ENCODE data around the gene NKD2.
"Not testable (repeated sequence)": the region's sequence is repeated elsewhere in the genome, so short reads cannot be mapped to it uniquely, and the experiment has no call there.

NKD2 gene

DNA sequence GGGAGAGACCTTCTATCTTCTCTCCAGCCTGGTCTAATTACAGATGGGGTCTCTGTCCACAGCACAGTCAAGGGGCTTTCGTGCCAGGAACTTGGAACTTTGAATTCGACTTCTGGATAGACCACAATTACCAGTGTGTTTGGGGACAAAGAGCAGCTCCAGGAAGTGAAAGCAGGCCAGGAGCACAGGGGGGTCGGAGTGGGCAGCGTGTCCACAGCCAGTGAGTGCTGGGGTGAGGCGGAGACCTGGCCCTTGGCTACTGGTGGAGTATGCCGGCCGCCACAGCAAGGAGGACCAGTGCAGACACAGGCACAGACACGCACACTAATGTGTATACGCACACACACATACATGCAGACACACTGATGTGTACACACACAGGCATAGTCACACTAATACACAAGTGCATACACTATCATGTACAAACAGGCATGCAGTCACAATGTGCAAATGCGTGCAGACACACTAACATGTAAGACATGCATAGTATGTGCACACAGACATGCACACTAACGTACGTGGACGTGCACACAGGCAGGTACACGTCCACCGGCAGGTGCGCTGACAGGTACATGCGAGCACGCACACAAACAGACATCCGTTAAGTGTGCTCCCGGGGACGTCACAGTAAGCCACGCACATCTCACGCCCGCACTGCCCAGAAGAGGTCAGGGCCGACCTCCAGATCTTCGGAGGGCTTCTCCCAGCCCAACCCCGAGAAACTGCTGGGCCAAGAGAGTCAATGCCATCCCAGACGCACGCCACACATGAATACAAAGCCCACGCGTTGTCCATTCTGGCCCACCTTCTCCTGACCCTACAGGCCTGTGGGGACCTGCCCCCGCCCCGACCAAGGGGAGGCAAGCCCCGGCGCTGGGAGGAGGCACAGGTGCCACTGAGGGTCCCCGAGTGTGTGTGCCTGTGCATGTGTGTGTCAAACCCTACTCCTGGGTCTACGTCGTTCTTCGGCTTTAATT, 46.5 kb downstream of the NKD2 start:
- H3K9me3 Mint-ChIP-seq: no peaks in the 10 kb centered on the region
- no peaks in the 10 kb centered on the region for H3K4me1 Mint-ChIP-seq (ENCODE audit: low read depth in 2 of 2)
- H3K36me3 Mint-ChIP-seq (ENCODE audit: insufficient read depth): peaks cover 23% of the 10 kb centered on the region
- H3K27me3 Mint-ChIP-seq: no peaks in the 10 kb centered on the region
- ATAC-seq (replicated peaks) (no peak), DNase-seq (no peak)
- no peak overlapping the region for H3K27ac Mint-ChIP-seq
- no peak overlapping the region for H3K4me3 Mint-ChIP-seq

DNA sequence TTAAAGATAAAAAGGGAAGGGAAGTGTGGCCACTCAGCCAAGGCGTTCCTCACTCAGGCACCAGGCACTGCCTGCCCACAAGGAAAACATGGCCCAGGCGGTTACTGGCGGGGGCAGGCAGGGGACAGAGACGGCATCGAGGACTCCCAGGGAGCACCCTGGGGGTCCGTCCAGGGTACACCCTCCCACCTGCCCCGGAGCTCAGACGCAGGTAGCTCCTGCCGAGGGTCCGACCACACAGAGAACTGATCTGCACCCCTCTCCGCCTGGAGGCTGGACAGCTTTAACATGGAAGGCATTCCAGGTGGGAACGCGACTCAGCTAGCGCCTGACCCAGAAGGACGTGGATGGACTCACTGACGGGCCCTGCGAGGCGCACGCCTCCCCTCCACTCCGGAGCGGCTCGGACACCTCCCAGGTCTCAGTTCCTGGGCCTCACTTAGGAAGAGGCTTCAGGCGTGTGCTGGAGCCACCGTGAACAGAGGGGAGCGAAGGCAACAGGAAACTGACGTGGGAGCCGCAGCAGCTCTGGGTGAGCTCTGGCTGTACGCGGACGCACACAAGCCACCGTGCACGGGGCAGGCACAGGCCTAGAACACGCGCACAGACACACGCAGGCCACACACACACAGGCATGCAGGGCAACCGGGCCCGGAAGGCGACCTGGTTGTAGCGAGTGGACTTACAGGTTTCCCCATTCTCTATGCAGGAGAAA, 47.5 kb downstream of the NKD2 start:
- H3K4me1 Mint-ChIP-seq (ENCODE audit: low read depth in 2 of 2): no peaks in the 10 kb centered on the region
- H3K4me3 Mint-ChIP-seq: no peak overlapping the region
- no peaks in the 10 kb centered on the region for H3K9me3 Mint-ChIP-seq
- peak overlapping the region; percentile 46 to 80 for H3K27ac Mint-ChIP-seq
- ATAC-seq (replicated peaks) (no peak), DNase-seq (no peak)
- H3K36me3 Mint-ChIP-seq (ENCODE audit: insufficient read depth): peaks cover 23% of the 10 kb centered on the region
- H3K27me3 Mint-ChIP-seq: no peaks in the 10 kb centered on the region

DNA sequence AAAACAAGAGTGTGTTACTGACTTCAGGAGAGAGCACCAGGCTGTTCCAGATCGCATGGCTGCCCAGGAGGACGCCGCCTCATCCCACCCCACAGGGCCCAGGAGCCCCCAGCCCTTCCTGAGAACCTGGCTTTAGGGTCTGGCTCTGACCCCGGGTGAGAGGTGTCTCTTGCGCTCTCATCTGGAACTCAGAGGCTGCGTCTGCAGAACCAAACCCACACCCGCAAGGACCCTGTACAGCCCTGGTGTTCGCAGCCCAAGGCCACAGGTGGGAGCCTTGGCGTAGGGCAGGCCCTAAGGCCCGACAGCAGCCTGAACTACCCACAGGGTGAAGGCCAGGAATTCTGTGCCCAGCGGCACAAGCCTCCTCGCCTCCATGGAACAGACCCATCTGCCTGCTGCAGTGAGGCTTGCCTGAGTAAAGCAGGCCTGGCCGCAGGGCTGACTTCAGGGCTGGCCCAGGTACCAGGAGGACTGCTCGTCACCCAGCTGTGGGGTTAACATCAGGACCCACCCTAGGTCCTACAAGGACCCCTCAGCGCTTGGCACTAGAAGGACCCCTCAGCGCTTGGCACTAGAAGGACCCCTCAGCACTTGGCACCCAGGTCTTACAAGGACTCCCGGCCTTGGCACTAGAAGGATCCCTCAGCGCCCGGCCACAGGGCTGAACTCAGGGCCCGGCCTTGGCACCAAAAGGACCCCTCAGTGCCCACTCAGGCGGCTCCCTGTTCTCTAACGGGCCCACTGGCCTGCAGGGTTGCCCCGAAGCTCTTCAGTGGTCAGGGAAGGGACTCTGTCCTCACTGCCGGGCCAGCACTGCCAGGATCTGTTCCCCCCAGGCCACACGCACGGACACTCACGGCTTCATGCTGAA, 48.2 kb downstream of the NKD2 start:
- ATAC-seq (replicated peaks) (no peak), DNase-seq (no peak)
- Mint-ChIP-seq H3K4me1 (ENCODE audit: low read depth in 2 of 2) (no peaks in the 10 kb centered on the region), H3K27me3 (no peaks in the 10 kb centered on the region), H3K9me3 (no peaks in the 10 kb centered on the region), H3K36me3 (ENCODE audit: insufficient read depth) (peaks cover 23% of the 10 kb centered on the region), H3K27ac (peak overlapping the region in 1 of 2 donors; percentile 46), H3K4me3 (no peak overlapping the region)

DNA sequence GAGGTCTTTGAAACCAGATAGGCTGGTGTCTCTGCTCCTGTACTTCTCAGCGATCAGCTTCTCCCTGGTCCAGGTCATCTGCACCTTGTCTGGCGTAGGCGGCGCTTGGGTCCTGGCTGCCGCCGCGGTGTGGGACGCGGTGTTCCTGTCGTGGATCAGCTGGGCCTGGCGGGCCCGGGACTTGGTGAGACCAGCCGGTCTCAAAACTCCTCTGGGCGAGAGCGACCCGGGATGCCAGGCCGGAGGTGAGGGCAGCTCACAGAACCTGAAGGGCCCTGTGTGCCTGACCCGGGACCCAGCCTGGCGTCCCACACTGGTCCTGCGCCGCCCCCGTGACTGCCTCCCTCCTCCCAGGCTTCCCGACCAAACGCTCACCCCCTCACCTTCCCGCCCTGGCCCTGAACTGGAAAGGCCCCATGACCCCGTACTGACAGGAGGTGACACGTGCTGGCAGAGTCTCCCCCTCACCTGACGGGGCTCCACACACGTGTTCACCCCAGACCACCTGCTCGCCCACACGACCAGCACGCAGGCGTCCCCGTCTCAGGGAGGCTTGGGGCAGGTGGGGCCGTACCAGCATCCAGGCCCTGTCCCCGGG, 49.0 kb downstream of the NKD2 start:
- Mint-ChIP-seq H3K36me3 (ENCODE audit: insufficient read depth) (peaks cover 20% of the 10 kb centered on the region), H3K27me3 (no peaks in the 10 kb centered on the region)
- DNase-seq: no peak

DNA sequence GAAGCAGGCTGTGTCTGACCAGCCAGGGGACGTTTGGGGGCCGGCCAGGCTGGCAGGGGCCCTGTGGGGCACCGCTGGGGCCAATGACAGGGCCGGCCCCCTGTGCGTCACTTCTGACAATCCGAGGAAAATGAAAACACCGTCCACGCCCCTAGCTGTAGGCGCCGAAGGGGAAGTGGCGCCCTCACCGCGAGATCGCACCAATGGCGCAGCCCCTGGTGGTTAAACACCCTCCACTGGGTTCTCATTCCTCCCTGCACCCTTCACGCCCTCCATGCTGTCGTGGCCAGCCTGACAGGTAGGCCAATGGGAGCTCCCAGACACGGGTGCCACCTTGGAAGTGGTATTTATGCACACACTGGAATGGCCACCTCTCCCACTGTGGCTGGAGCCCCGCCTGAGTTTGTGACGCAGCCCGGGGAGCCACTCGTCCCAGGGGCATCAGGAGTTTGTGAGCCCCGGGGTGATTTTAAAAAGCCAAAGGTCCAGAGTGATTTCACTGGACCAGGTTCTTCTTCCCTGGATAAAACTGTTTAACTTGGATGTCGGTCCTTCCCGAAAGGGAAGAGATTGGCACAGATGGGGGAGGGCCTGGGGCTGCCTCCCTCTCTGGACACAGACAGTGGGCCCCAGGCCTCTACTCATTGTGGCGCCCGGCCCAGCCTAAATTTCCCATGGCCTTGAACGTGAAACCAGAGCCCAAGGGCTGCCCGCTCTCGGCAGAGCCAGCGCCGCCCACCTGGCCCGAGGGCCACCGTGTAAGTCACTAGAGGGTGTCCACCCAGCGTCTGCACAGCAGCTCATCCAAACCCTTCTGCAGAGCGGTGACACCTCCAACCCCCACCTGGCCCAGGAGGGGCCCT, 49.7 kb downstream of the NKD2 start:
- no peak overlapping the region for H3K4me3 Mint-ChIP-seq
- H3K27ac Mint-ChIP-seq: no peak overlapping the region
- ATAC-seq (replicated peaks) (peak; percentile 57), DNase-seq (no peak)
- no peaks in the 10 kb centered on the region for H3K9me3 Mint-ChIP-seq
- peaks cover 20% of the 10 kb centered on the region for H3K36me3 Mint-ChIP-seq (ENCODE audit: insufficient read depth)
- no peaks in the 10 kb centered on the region for H3K27me3 Mint-ChIP-seq
- no peaks in the 10 kb centered on the region for H3K4me1 Mint-ChIP-seq (ENCODE audit: low read depth in 2 of 2)

More for the DNA sequence above, 49.0 kb downstream of the NKD2 start:
- Mint-ChIP-seq H3K9me3 (no peaks in the 10 kb centered on the region), H3K27ac (no peak overlapping the region), H3K4me3 (no peak overlapping the region), H3K4me1 (ENCODE audit: low read depth in 2 of 2) (no peaks in the 10 kb centered on the region)
- ATAC-seq (replicated peaks): no peak

DNA sequence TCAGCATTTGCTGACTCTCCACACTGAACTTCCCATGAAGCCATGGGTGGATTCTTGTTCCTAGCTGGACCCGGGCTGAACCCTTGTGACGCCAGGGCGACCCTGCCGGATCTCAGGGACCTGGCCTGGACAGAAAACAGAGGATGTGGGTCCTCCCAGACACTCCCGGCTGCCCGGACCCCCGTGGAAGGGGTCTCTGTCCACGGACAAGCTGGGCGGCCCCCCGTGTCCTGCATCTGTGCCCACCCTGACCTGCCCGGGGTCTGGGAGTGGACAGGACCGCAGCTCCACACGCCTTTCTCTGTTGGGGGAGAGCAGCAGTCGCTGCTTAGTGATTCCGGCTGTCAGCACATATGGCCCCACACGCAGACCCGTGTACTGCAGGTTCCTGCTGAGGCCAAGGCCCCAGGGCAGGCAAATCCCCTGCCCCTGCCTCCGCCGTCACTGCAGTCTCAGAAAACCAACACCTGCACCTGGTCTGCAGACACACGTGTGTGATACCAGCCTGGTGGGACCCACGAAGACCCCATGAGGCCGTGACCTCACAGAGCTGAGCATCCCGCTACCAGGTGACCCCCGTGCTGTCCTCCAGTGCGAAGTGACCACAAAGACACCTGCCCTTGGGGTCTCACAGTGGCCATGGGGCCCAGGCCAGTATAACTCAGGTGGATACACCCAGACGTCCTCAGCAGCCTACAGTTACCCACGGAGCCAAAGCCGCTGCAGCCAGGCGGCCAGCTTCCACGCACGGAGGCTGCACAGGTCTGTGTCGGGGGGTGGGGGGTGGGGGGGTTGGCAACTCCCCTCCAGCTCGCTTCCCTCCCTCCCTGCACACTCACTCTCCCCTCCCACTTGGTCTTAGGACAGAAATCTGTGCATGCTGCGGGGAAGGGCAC, 50.6 kb downstream of the NKD2 start:
- H3K9me3 Mint-ChIP-seq: no peaks in the 10 kb centered on the region
- H3K27me3 Mint-ChIP-seq: no peaks in the 10 kb centered on the region
- no peak overlapping the region for H3K27ac Mint-ChIP-seq
- no peak overlapping the region for H3K4me3 Mint-ChIP-seq
- ATAC-seq (replicated peaks) (no peak), DNase-seq (no peak)
- peaks cover 20% of the 10 kb centered on the region for H3K36me3 Mint-ChIP-seq (ENCODE audit: insufficient read depth)
- no peaks in the 10 kb centered on the region for H3K4me1 Mint-ChIP-seq (ENCODE audit: low read depth in 2 of 2)

DNA sequence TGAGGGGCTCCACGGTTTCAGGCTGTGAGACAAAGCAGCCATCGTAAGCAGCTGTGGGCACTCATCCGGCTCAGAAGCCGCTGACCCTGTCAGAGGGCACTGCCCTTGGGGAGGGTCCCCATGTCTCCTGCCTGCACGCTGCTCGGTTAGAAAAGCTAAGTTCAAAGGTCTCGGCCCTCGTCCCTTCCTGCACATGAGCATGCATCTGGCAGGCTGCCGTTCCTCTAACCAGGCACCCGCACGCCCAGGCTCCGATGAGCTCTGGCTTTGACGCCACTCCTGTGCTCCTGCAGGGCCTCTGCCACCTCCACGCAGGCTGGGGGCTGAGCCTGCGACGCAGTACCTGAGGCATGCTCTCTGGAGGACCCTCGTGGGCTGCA, 51.3 kb downstream of the NKD2 start:
- no peak for ATAC-seq (replicated peaks)
- Mint-ChIP-seq H3K4me1 (ENCODE audit: low read depth in 2 of 2) (no peaks in the 10 kb centered on the region), H3K27me3 (no peaks in the 10 kb centered on the region), H3K36me3 (ENCODE audit: insufficient read depth) (peaks cover 20% of the 10 kb centered on the region), H3K4me3 (no peak overlapping the region), H3K9me3 (no peaks in the 10 kb centered on the region), H3K27ac (no peak overlapping the region)
- no peak for DNase-seq

DNA sequence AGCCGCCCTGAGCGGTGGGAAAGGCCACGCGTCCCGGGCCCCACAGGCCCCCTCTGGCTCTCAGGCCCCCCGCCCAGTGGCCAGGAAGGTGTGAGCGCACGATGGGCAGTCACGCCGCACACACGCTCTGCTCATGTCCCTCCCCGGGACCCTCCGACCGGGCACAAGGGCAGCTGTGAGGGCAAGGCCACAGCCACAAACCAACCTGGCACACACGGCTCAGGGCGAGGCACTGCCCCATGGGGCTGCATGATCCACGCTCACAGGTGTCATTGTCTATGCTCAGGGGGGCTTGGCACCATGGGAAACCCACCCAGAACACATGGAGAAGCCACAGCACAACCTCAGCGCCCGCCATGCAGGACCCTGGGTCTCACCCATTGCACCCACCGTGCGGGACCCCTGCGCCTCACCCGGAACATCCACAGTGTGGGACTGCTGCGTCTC, 52.0 kb downstream of the NKD2 start:
- H3K4me1 Mint-ChIP-seq (ENCODE audit: low read depth in 2 of 2): no peaks in the 10 kb centered on the region
- ATAC-seq (replicated peaks) (no peak), DNase-seq (no peak)
- no peaks in the 10 kb centered on the region for H3K27me3 Mint-ChIP-seq
- no peak overlapping the region for H3K27ac Mint-ChIP-seq
- H3K36me3 Mint-ChIP-seq (ENCODE audit: insufficient read depth): peaks cover 21% of the 10 kb centered on the region
- no peaks in the 10 kb centered on the region for H3K9me3 Mint-ChIP-seq
- H3K4me3 Mint-ChIP-seq: no peak overlapping the region

DNA sequence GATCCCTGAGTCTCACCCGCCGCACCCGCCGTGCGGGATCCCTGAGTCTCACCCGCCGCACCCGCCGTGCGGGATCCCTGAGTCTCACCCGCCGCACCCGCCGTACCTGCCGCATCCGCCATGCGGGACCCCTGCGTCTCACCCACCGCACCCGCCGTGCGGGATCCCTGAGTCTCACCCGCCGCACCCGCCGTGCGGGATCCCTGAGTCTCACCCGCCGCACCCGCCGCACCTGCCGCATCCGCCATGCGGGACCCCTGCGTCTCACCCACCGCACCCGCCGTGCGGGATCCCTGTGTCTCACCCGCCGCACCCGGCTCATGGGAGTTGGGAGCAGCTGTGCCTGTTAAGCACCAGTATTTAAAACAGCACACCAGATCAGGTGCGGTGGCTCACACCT, 52.7 kb downstream of the NKD2 start:
- not testable (repeated sequence) for H3K27me3 Mint-ChIP-seq; H3K4me1 Mint-ChIP-seq (ENCODE audit: low read depth in 2 of 2); H3K9me3 Mint-ChIP-seq; ATAC-seq (replicated peaks); DNase-seq; H3K4me3 Mint-ChIP-seq
- Mint-ChIP-seq H3K27ac (peak overlapping the region in 1 of 2 donors; percentile 51), H3K36me3 (ENCODE audit: insufficient read depth) (peaks cover 18% of the 10 kb centered on the region)

DNA sequence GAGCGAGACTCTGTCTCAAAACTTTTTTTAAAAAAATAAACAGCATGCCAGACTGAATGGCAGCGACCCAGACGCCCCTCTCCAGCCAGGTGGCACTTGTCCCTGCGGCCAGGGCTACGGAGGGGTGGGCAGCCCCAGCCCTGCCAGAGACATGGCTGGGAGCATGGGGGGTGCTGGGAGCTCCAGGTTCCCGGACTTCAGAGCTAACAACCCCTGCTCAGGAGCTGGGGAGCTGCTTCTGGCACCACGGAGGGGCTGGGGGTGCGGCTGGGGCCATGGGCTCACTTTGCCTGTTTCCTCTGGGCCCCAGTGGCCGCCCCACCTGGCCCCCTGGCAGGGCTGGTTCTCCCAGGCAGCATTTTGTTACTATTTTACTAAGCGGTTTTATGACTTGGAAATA, 53.3 kb downstream of the NKD2 start:
- DNase-seq (no peak), ATAC-seq (replicated peaks) (no peak)
- no peaks in the 10 kb centered on the region for H3K27me3 Mint-ChIP-seq
- H3K36me3 Mint-ChIP-seq (ENCODE audit: insufficient read depth): peaks cover 15% of the 10 kb centered on the region
- no peak overlapping the region for H3K4me3 Mint-ChIP-seq
- no peaks in the 10 kb centered on the region for H3K9me3 Mint-ChIP-seq
- no peaks in the 10 kb centered on the region for H3K4me1 Mint-ChIP-seq (ENCODE audit: low read depth in 2 of 2)
- H3K27ac Mint-ChIP-seq: peak overlapping the region in 1 of 2 donors; percentile 51

DNA sequence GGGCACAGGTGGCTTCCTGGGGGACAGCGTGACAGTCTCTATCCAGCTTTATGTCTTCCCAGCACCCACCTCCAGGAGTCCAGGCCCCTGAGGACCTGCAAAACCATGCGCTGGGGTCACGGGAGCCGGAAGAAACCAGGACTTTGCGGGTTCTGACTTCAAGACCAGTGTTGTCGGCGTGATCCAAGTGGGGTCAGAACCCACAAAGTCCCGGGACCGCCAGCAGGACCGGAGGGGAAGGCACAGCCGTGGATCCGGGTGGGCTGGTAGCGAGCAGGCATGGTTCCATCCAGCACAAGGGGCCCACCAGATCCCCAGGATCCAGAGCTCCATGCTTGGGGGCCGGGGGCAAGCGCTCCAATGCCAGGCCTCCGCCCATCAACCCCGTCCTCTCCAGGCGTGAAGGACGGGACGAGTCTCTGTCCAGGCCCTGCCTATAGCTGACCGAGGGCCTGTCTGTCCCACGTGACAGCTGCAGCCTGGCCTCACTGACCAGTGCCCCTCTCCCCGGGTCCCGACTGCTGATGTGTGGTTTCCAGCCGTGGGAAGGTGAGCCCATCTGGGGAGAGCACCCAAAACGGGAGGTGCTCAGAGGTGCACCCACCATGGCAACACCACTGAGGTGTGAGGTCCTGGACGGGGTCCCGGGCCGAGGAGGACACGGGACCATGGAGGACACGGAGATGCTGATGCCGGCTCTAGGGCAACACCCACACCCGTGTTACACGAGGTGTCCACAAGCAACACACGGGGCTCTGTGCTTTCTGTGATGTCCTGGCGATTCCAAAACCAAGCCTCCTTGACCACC, 54.4 kb downstream of the NKD2 start:
- no peak for ATAC-seq (replicated peaks)
- Mint-ChIP-seq H3K4me1 (ENCODE audit: low read depth in 2 of 2) (no peaks in the 10 kb centered on the region), H3K27me3 (no peaks in the 10 kb centered on the region), H3K4me3 (no peak overlapping the region), H3K9me3 (no peaks in the 10 kb centered on the region), H3K27ac (no peak overlapping the region), H3K36me3 (ENCODE audit: insufficient read depth) (peaks cover 17% of the 10 kb centered on the region)
- DNase-seq: no peak

All from effector memory CD8-positive, alpha-beta T cell (primary cell).